DND-41 (cell line): ENCODE data around the gene HMG20A.

Source experiments
- ATAC-seq: fragments of 200-7000 bp; cut with Tn5 transposase; 3 replicates; pipeline ENCODE4 v1.9.1; 2021; ENCODE audit warnings: low read depth; ENCODE audit not compliant: insufficient read depth
- DNase-seq: peaks from one replicate; pipeline ENCODE4 v3.0.0-alpha.2; 2020
- H2AFZ ChIP-seq: 2 replicates; pipeline ENCODE4 v1.6.0; 2012; ENCODE audit warnings: low read depth, low read length
- H3K27ac ChIP-seq: 2 replicates; pipeline ENCODE4 v1.5.1; 2012; ENCODE audit warnings: low read length, inconsistent platforms
- H3K27me3 ChIP-seq: fragments of 200-600 bp; sonication (generic); 2 replicates; pipeline ENCODE4 v1.6.0; 2012; ENCODE audit warnings: low read length, mild to moderate bottlenecking, inconsistent platforms; ENCODE audit not compliant: insufficient read depth, poor library complexity
- H3K36me3 ChIP-seq: 2 replicates; pipeline ENCODE4 v1.5.1; 2012; ENCODE audit warnings: low read length, inconsistent platforms; ENCODE audit not compliant: insufficient read depth
- H3K4me1 ChIP-seq: 2 replicates; pipeline ENCODE4 v1.5.1; 2012; ENCODE audit warnings: mild to moderate bottlenecking, low read length; ENCODE audit not compliant: insufficient read depth
- H3K4me2 ChIP-seq: 2 replicates; pipeline ENCODE4 v1.6.0; 2012; ENCODE audit warnings: mild to moderate bottlenecking, moderate library complexity, low read length, inconsistent platforms; ENCODE audit not compliant: insufficient read depth
- H3K4me3 ChIP-seq, 2 experiments: fragments of 200-600 bp in 1 of 2; shearing (Covaris generic) in 1 of 2; 2 replicates each; pipeline ENCODE4 v1.5.1; 2012 to 2016; ENCODE audit warnings: inconsistent platforms in 2 of 2, low read length in 2 of 2, mild to moderate bottlenecking in 2 of 2, low read depth in 1 of 2, moderate library complexity in 1 of 2
- H3K79me2 ChIP-seq: 2 replicates; pipeline ENCODE4 v1.6.0; 2012; ENCODE audit warnings: low read length, inconsistent platforms; ENCODE audit not compliant: insufficient read depth
- H3K9ac ChIP-seq: 2 replicates; pipeline ENCODE4 v1.6.0; 2012; ENCODE audit warnings: low read depth, mild to moderate bottlenecking, inconsistent platforms, low read length, moderate library complexity
- H3K9me3 ChIP-seq: 2 replicates; pipeline ENCODE4 v1.5.1; 2012; ENCODE audit warnings: low read length, moderate library complexity, mild to moderate bottlenecking, inconsistent platforms; ENCODE audit not compliant: insufficient read depth, severe bottlenecking
- H4K20me1 ChIP-seq: 2 replicates; pipeline ENCODE4 v1.6.0; 2012; ENCODE audit warnings: low read length; ENCODE audit not compliant: insufficient read depth
- EZH2 ChIP-seq: IDR thresholded peaks from 3 replicates; pipeline ENCODE4 v1.6.1; 2012; ENCODE audit warnings: borderline replicate concordance, low read depth, mild to moderate bottlenecking, moderate library complexity, low read length, inconsistent platforms; ENCODE audit not compliant: severe bottlenecking
- TF ChIP-seq, protein P1 (sequence below): IDR thresholded peaks from 2 replicates; pipeline ENCODE4 v1.5.1; 2012; ENCODE audit warnings: borderline replicate concordance, low read length, moderate library complexity, mild to moderate bottlenecking; ENCODE audit not compliant: poor library complexity, severe bottlenecking; ENCODE audit errors: extremely low read depth

HMG20A gene

GRCh38 chr15:77532846-77533245 is 112.2 kb downstream of the HMG20A start:
- Histone ChIP-seq H3K27ac (no peak overlapping the region), H4K20me1 (no peaks in the 10 kb centered on the region), H3K79me2 (no peaks in the 10 kb centered on the region), H3K4me3 (no peak overlapping the region), H3K4me1 (peaks cover 7% of the 10 kb centered on the region), H3K27me3 (no peaks in the 10 kb centered on the region), H3K9me3 (no peaks in the 10 kb centered on the region), H3K4me2 (no peak overlapping the region), H3K36me3 (no peaks in the 10 kb centered on the region), H3K9ac (no peak overlapping the region), H2AFZ (no peak overlapping the region)
- no peak for ATAC-seq
- TF ChIP-seq, protein P1, sequence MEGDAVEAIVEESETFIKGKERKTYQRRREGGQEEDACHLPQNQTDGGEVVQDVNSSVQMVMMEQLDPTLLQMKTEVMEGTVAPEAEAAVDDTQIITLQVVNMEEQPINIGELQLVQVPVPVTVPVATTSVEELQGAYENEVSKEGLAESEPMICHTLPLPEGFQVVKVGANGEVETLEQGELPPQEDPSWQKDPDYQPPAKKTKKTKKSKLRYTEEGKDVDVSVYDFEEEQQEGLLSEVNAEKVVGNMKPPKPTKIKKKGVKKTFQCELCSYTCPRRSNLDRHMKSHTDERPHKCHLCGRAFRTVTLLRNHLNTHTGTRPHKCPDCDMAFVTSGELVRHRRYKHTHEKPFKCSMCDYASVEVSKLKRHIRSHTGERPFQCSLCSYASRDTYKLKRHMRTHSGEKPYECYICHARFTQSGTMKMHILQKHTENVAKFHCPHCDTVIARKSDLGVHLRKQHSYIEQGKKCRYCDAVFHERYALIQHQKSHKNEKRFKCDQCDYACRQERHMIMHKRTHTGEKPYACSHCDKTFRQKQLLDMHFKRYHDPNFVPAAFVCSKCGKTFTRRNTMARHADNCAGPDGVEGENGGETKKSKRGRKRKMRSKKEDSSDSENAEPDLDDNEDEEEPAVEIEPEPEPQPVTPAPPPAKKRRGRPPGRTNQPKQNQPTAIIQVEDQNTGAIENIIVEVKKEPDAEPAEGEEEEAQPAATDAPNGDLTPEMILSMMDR = no peak
- TF ChIP-seq EZH2 = no peak
- DNase-seq = no peak

GRCh38 chr15:77533578-77534430 is 113.1 kb downstream of the HMG20A start:
- Histone ChIP-seq H3K27ac (no peak overlapping the region), H3K9me3 (no peaks in the 10 kb centered on the region), H3K4me3 (no peak overlapping the region), H3K4me1 (no peaks in the 10 kb centered on the region), H2AFZ (no peak overlapping the region), H3K27me3 (no peaks in the 10 kb centered on the region), H3K36me3 (no peaks in the 10 kb centered on the region), H3K79me2 (no peaks in the 10 kb centered on the region), H4K20me1 (no peaks in the 10 kb centered on the region), H3K9ac (no peak overlapping the region), H3K4me2 (no peak overlapping the region)
- TF ChIP-seq, protein P1 = no peak
- no peak for TF ChIP-seq EZH2
- DNase-seq (no peak), ATAC-seq (no peak)
